H54 (cell line): ENCODE data around the gene STK32B.
"Not testable (repeated sequence)": the region's sequence is repeated elsewhere in the genome, so short reads cannot be mapped to it uniquely, and the experiment has no call there.

Experiments used
- DNase-seq: peaks from one replicate; pipeline ENCODE4 v3.0.0; 2011; ENCODE audit warnings: low spot score, mixed read lengths; ENCODE audit not compliant: insufficient read length
- FAIRE-seq: peaks from 3 replicates; lab custom pipeline; 2011; peaks lifted over from hg19 to GRCh38; lab: Jason Lieb, UNC
- POLR2A ChIP-seq: IDR thresholded peaks from 2 replicates; pipeline ENCODE4 v1.6.1; 2011; ENCODE audit warnings: low read depth, mild to moderate bottlenecking, low read length

STK32B gene

GRCh38 chr4:5421416-5421815, 370.1 kb downstream of the STK32B start:
- no peak for DNase-seq
- TF ChIP-seq POLR2A: no peak
- FAIRE-seq: no peak

- DNase-seq (no peak), FAIRE-seq (no peak)
- TF ChIP-seq POLR2A: no peak
These were observed 370.9 kb downstream of the STK32B start for GRCh38 chr4:5422195-5422594.

- TF ChIP-seq POLR2A: no peak
- no peak for FAIRE-seq
- DNase-seq: no peak
These were observed 372.4 kb downstream of the STK32B start for GRCh38 chr4:5423670-5424069.

- no peak for DNase-seq
- no peak for TF ChIP-seq POLR2A
- no peak for FAIRE-seq
These were observed 372.9 kb downstream of the STK32B start for GRCh38 chr4:5424211-5424610.

GRCh38 chr4:5424901-5425300, 373.6 kb downstream of the STK32B start:
- TF ChIP-seq POLR2A: no peak

GRCh38 chr4:5429747-5430146, 378.5 kb downstream of the STK32B start:
- TF ChIP-seq POLR2A: no peak
- DNase-seq (no peak), FAIRE-seq (no peak)

More at GRCh38 chr4:5424901-5425300, 373.6 kb downstream of the STK32B start:
- DNase-seq: no peak
- FAIRE-seq: no peak

GRCh38 chr4:5433196-5433595, 381.9 kb downstream of the STK32B start:
- FAIRE-seq: no peak
- no peak for TF ChIP-seq POLR2A
- no peak for DNase-seq

GRCh38 chr4:5435201-5435600, 383.9 kb downstream of the STK32B start:
- no peak for DNase-seq
- TF ChIP-seq POLR2A: no peak
- no peak for FAIRE-seq

GRCh38 chr4:5435823-5436222, 384.5 kb downstream of the STK32B start:
- DNase-seq (no peak), FAIRE-seq (no peak)
- no peak for TF ChIP-seq POLR2A

GRCh38 chr4:5443976-5444802, 392.9 kb downstream of the STK32B start:
- not testable (repeated sequence) for DNase-seq, FAIRE-seq

GRCh38 chr4:5444918-5445517, 393.7 kb downstream of the STK32B start:
- FAIRE-seq: no peak
- no peak for TF ChIP-seq POLR2A

GRCh38 chr4:5446595-5447226, 395.4 kb downstream of the STK32B start:
- FAIRE-seq (no peak), DNase-seq (no peak)
- no peak for TF ChIP-seq POLR2A

More at GRCh38 chr4:5444918-5445517, 393.7 kb downstream of the STK32B start:
- DNase-seq: no peak

GRCh38 chr4:5447755-5448154, 396.5 kb downstream of the STK32B start:
- no peak for FAIRE-seq
- TF ChIP-seq POLR2A: no peak
- no peak for DNase-seq

GRCh38 chr4:5448221-5448620, 396.9 kb downstream of the STK32B start:
- DNase-seq: no peak
- FAIRE-seq: no peak
- TF ChIP-seq POLR2A: no peak
